Esophagus muscularis mucosa (tissue), 4 donors: ENCODE measurements around the gene STK39. TPM values are rescaled to one million over a fixed set of nuclear protein-coding genes. Genes with fewer than 3 reads are reported as not detected.
A peak's percentile ranks its signal among the peaks of the same experiment; 100 is the strongest.

Source experiments
- DNase-seq: peaks from one replicate; pipeline ENCODE4 v3.0.0-alpha.2; 2017; ENCODE audit errors: extremely low spot score
- H3K27ac ChIP-seq, 4 donors: fragments of 200-600 bp; sonication (generic); replicated peaks in 1 of 4; 1 replicate in 3 of 4; 2 replicates in 1 of 4; pipeline ENCODE4 v1.5.1; 2016 to 2019; ENCODE audit warnings: mild to moderate bottlenecking in 1 of 4
- H3K27me3 ChIP-seq, 4 donors: fragments of 200-600 bp; sonication (generic); one replicate each; pipeline versions ENCODE4 v1.5.1 to v1.6.0; 2016 to 2019
- H3K36me3 ChIP-seq, 4 donors: fragments of 200-600 bp; sonication (generic); one replicate each; pipeline ENCODE4 v1.5.1; 2016 to 2019
- H3K4me1 ChIP-seq, 4 donors: fragments of 200-600 bp; sonication (generic); one replicate each; pipeline ENCODE4 v1.5.1; 2016 to 2019
- H3K4me3 ChIP-seq, 4 donors: fragments of 200-600 bp; sonication (generic); 1 replicate in 2 of 4; 2 replicates in 2 of 4; pipeline ENCODE4 v1.5.1; 2016 to 2019; ENCODE audit warnings: mild to moderate bottlenecking in 4 of 4, moderate library complexity in 1 of 4
- H3K9me3 ChIP-seq, 4 donors: fragments of 200-600 bp; sonication (generic); 1 replicate in 3 of 4; 2 replicates in 1 of 4; pipeline ENCODE4 v1.5.1; 2016 to 2019
- EP300 ChIP-seq: sonication (generic); formaldehyde crosslinking; IDR thresholded peaks from one replicate; pipeline ENCODE4 v1.6.1; 2017; ENCODE audit warnings: antibody characterized with exemption
- POLR2A ChIP-seq: fragments of 450-650 bp; IDR thresholded peaks from one replicate; pipeline ENCODE4 v1.6.1; 2017; ENCODE audit warnings: antibody characterized with exemption, moderate library complexity, mild to moderate bottlenecking, low read depth
- POLR2AphosphoS5 ChIP-seq, 2 donors: sonication (generic); formaldehyde crosslinking; IDR thresholded peaks; one replicate each; pipeline ENCODE4 v1.6.1; 2017; ENCODE audit warnings: antibody characterized with exemption in 2 of 2
- WGBS: methylation state at CpG from one replicate; pipeline ENCODE4 v1.1.5; 2018; 5-methylcytosine and 5-hydroxymethylcytosine counted together
- intact Hi-C: fragments of 100-400 bp; cut with DNase I; formaldehyde crosslinking; loops from one replicate; pipeline ENCODE4 v1.15.1; 2023
- total RNA-seq, 4 donors: library from RNA; depleted of rRNA; stranded (reverse); fragments of >200 nt; gene quantifications; one replicate each; pipeline versions ENCODE4 v1.1.0 to v1.2.1, GENCODE V29; 2016
- TF ChIP-seq, protein P1 (sequence below), 3 experiments: fragments of 200-600 bp in 2 of 3; fragments of 450-650 bp in 1 of 3; sonication (generic) in 2 of 3; IDR thresholded peaks; one replicate each; pipeline ENCODE4 v1.5.1; 2017 to 2019; ENCODE audit warnings: antibody characterized with exemption in 3 of 3, mild to moderate bottlenecking in 2 of 3, moderate library complexity in 1 of 3

STK39 gene
- total RNA-seq, 4 donors from 2014 or later, result 32.5 to 49.1 (median 41.5) TPM

DNA sequence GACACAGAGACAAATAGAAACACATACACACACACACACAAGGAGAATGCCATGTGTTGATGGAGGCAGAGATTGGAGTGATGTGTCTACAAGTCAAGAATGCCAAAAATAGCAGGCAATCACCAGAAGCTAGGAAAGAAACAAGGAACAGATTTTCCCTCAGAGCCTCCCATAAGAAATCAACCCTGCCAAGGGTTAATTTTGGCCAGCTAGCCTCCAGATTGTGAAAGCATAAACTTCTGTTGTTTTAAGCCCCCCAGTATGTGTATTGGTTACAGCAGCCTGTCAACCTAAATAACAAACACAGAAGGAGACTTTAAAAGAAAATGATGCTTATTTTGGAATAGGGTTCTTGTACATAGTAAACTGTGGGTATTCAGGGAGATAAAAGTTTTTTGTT is 5.6 kb upstream of the STK39 start:
- H3K9me3 ChIP-seq, result no peaks in the 10 kb centered on the region
- H3K36me3 ChIP-seq, result no peaks in the 10 kb centered on the region
- intact Hi-C loops, result loop anchor here (10.0 kb wide), 1 partner anchor 82 kb away; no protein-coding TSS in a partner anchor
- DNase-seq, result peak; percentile 31
- H3K4me1 ChIP-seq, result peaks cover 10 to 20% (median 15%) of the 10 kb centered on the region in 4 donors
- H3K4me3 ChIP-seq, result no peak overlapping the region
- TF ChIP-seq POLR2A, result no peak
- TF ChIP-seq POLR2AphosphoS5 (IDR thresholded peaks at IDR 0.05), result no peak
- TF ChIP-seq, protein P1, sequence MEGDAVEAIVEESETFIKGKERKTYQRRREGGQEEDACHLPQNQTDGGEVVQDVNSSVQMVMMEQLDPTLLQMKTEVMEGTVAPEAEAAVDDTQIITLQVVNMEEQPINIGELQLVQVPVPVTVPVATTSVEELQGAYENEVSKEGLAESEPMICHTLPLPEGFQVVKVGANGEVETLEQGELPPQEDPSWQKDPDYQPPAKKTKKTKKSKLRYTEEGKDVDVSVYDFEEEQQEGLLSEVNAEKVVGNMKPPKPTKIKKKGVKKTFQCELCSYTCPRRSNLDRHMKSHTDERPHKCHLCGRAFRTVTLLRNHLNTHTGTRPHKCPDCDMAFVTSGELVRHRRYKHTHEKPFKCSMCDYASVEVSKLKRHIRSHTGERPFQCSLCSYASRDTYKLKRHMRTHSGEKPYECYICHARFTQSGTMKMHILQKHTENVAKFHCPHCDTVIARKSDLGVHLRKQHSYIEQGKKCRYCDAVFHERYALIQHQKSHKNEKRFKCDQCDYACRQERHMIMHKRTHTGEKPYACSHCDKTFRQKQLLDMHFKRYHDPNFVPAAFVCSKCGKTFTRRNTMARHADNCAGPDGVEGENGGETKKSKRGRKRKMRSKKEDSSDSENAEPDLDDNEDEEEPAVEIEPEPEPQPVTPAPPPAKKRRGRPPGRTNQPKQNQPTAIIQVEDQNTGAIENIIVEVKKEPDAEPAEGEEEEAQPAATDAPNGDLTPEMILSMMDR (IDR thresholded peaks at IDR 0.05), result no peak
- TF ChIP-seq EP300, result no peak
- no peaks in the 10 kb centered on the region for H3K27me3 ChIP-seq
- no peak overlapping the region for H3K27ac ChIP-seq

GRCh38 chr2:168246483-168247340 is 683 bp downstream of the STK39 start:
- Histone ChIP-seq H3K9me3 (no peaks in the 10 kb centered on the region), H3K27ac (peak overlapping the region; percentile 90 to 93 (median 90)), H3K27me3 (no peaks in the 10 kb centered on the region), H3K4me3 (peak overlapping the region; percentile 84 to 93 (median 89)), H3K4me1 (peaks cover 31 to 70% (median 63%) of the 10 kb centered on the region in 4 donors), H3K36me3 (no peaks in the 10 kb centered on the region)
- intact Hi-C loops, result loop anchor here (5.0 to 10.0 kb wide), 3 partner anchors 66 to 952 kb away; partner anchors contain the start of gene B3GALT1
- WGBS, result under 1% methylated on average over 51 of the region's 95 CpGs
- no peak for TF ChIP-seq POLR2AphosphoS5 (IDR thresholded peaks at IDR 0.05)
- TF ChIP-seq, protein P1 (IDR thresholded peaks at IDR 0.05), result peak; percentile 30 to 46 (median 37)
- DNase-seq, result peak; percentile 91

- H3K9me3 ChIP-seq, result no peaks in the 10 kb centered on the region
- no peaks in the 10 kb centered on the region for H3K36me3 ChIP-seq
- TF ChIP-seq EP300 (no peak), POLR2A (no peak)
- TF ChIP-seq, protein P1 (IDR thresholded peaks at IDR 0.05), result no peak
- intact Hi-C loops, result loop anchor here (5.0 to 10.0 kb wide), 3 partner anchors 66 to 951 kb away; partner anchors contain the start of gene B3GALT1
- H3K27ac ChIP-seq, result peak overlapping the region; percentile 90 to 93 (median 90)
- peak; percentile 90 for DNase-seq
- H3K4me1 ChIP-seq, result peaks cover 37 to 77% (median 70%) of the 10 kb centered on the region in 4 donors
- 27% methylated on average over 8 of the region's 11 CpGs for WGBS
- peak overlapping the region; percentile 84 to 93 (median 89) for H3K4me3 ChIP-seq
- no peaks in the 10 kb centered on the region for H3K27me3 ChIP-seq
These were observed 1.3 kb downstream of the STK39 start for GRCh38 chr2:168246072-168246482.

GRCh38 chr2:168245074-168245825 is 2.1 kb downstream of the STK39 start:
- no peak for DNase-seq
- Histone ChIP-seq H3K4me3 (peak overlapping the region; percentile 84 to 93 (median 89)), H3K4me1 (peaks cover 38 to 82% (median 76%) of the 10 kb centered on the region in 4 donors), H3K27me3 (no peaks in the 10 kb centered on the region), H3K36me3 (no peaks in the 10 kb centered on the region), H3K9me3 (no peaks in the 10 kb centered on the region), H3K27ac (peak overlapping the region; percentile 90 to 93 (median 90))
- no peak for TF ChIP-seq EP300
- TF ChIP-seq, protein P1 (IDR thresholded peaks at IDR 0.05), result no peak
- TF ChIP-seq POLR2AphosphoS5 (IDR thresholded peaks at IDR 0.05), result no peak
- TF ChIP-seq POLR2A, result no peak
- intact Hi-C loops, result loop anchor here (5.0 to 10.0 kb wide), 3 partner anchors 67 to 950 kb away; partner anchors contain the start of gene B3GALT1
- whole genome bisulfite sequencing, result 66% methylated on average over 7 of the region's 7 CpGs
